Stomach (tissue), 9 donors: ENCODE results near the gene EPHB1. TPM values are rescaled to one million over a fixed set of nuclear protein-coding genes. Genes with fewer than 3 reads are reported as not detected.

Experiments used
- DNase-seq, 2 donors: peaks; one replicate each; pipeline versions ENCODE4 v3.0.0 to v3.0.0-alpha.2; 2013 to 2019
- H3K27ac ChIP-seq, 5 donors: fragments of 200-600 bp in 4 of 5; sonication (generic) in 4 of 5; one replicate each; pipeline ENCODE4 v1.5.1; 2013 to 2019; ENCODE audit warnings: mild to moderate bottlenecking in 1 of 5, moderate library complexity in 1 of 5
- H3K27me3 ChIP-seq, 3 donors: fragments of 200-600 bp; sonication (generic); one replicate each; pipeline ENCODE4 v1.5.1; 2017 to 2019; ENCODE audit warnings: mixed run types in 1 of 3
- H3K36me3 ChIP-seq, 4 donors: fragments of 200-600 bp; sonication (generic); 1 replicate in 3 of 4; 2 replicates in 1 of 4; pipeline ENCODE4 v1.5.1; 2016 to 2019
- H3K4me1 ChIP-seq, 4 donors: fragments of 200-600 bp; sonication (generic); one replicate each; pipeline ENCODE4 v1.5.1; 2016 to 2019
- H3K4me3 ChIP-seq, 4 donors: fragments of 200-600 bp; sonication (generic) in 3 of 4; one replicate each; pipeline ENCODE4 v1.5.1; 2016 to 2019; ENCODE audit warnings: mild to moderate bottlenecking in 1 of 4
- H3K9me3 ChIP-seq, 4 donors: fragments of 200-600 bp; sonication (generic); one replicate each; pipeline ENCODE4 v1.5.1; 2016 to 2019
- CTCF ChIP-seq, 7 experiments: fragments of 450-650 bp in 4 of 7; fragments of 200-600 bp in 3 of 7; sonication (generic) in 3 of 7; IDR thresholded peaks; one replicate each; pipeline ENCODE4 v1.5.1; 2016 to 2019; ENCODE audit warnings: antibody characterized with exemption in 7 of 7, control low read depth in 2 of 7, mild to moderate bottlenecking in 1 of 7
- EP300 ChIP-seq: sonication (generic); formaldehyde crosslinking; IDR thresholded peaks from one replicate; pipeline ENCODE4 v1.6.1; 2017; ENCODE audit warnings: antibody characterized with exemption
- POLR2A ChIP-seq, 4 donors: fragments of 450-650 bp; IDR thresholded peaks; one replicate each; pipeline ENCODE4 v1.6.1; 2016; ENCODE audit warnings: antibody characterized with exemption in 4 of 4, control low read depth in 2 of 4, mild to moderate bottlenecking in 1 of 4, moderate library complexity in 1 of 4
- POLR2AphosphoS5 ChIP-seq, 3 donors: sonication (generic); formaldehyde crosslinking; IDR thresholded peaks; one replicate each; pipeline ENCODE4 v1.6.1; 2016; ENCODE audit warnings: antibody characterized with exemption in 3 of 3
- WGBS, 5 donors: extraction: QIAGEN DNeasy Blood & Tissue Kit in 3 of 5; methylation state at CpG; one replicate each; pipeline versions ENCODE4 v1.1.5 to v1.1.7; 2013 to 2018; 5-methylcytosine and 5-hydroxymethylcytosine counted together
- intact Hi-C: fragments of 100-400 bp; cut with DNase I; formaldehyde crosslinking; loops from one replicate; pipeline ENCODE4 v1.15.1; 2023; ENCODE audit warnings: low total_unique reads
- polyA plus RNA-seq, 3 donors: library from polyadenylated mRNA; stranded (reverse); fragments of 200-250 nt; gene quantifications; one replicate each; pipeline ENCODE4 v1.2.3, GENCODE V29; 2013
- total RNA-seq, 5 donors: library from RNA; depleted of rRNA; stranded (reverse); fragments of >200 nt; gene quantifications; one replicate each; pipeline versions ENCODE4 v1.1.0 to v1.2.3, GENCODE V29; 2014 to 2016
- donor health status: healthy with polysubstance abuse.
- donor health status: Bipolar disorder and iron deficiency.
- donor health status: healthy.

Gene EPHB1
- total and polyA plus RNA-seq, 8 donors = 0.13 to 2.3 (median 1.0) TPM; not detected in 4

GRCh38 chr3:135091946-135092345 is 296.9 kb downstream of the EPHB1 start:
- no peak overlapping the region for H3K27ac ChIP-seq
- H3K27me3 ChIP-seq = no peaks in the 10 kb centered on the region
- TF ChIP-seq POLR2AphosphoS5 (IDR thresholded peaks at IDR 0.05) = no peak
- TF ChIP-seq POLR2A (IDR thresholded peaks at IDR 0.05) = no peak
- no peak for TF ChIP-seq EP300
- no peak for TF ChIP-seq CTCF (IDR thresholded peaks at IDR 0.05)
- intact Hi-C loops = no loop called here
- no peak overlapping the region for H3K4me3 ChIP-seq
- 72 to 88% (median 78%) methylated on average over 5 of the region's 5 CpGs for WGBS, 5 donors
- DNase-seq = no peak
- H3K36me3 ChIP-seq = no peaks in the 10 kb centered on the region
- H3K9me3 ChIP-seq = no peaks in the 10 kb centered on the region
- no peaks in the 10 kb centered on the region for H3K4me1 ChIP-seq

GRCh38 chr3:135093121-135093520 is 298.1 kb downstream of the EPHB1 start:
- TF ChIP-seq POLR2A (IDR thresholded peaks at IDR 0.05) = no peak
- no peak for TF ChIP-seq CTCF (IDR thresholded peaks at IDR 0.05)
- TF ChIP-seq EP300 = no peak
- TF ChIP-seq POLR2AphosphoS5 (IDR thresholded peaks at IDR 0.05) = no peak
- 86 to 93% (median 88%) methylated on average over 4 of the region's 4 CpGs for WGBS, 5 donors
- intact Hi-C loops = no loop called here

GRCh38 chr3:135097276-135097946 is 302.4 kb downstream of the EPHB1 start:
- Histone ChIP-seq H3K27ac (no peak overlapping the region), H3K27me3 (no peaks in the 10 kb centered on the region), H3K4me3 (no peak overlapping the region), H3K4me1 (no peaks in the 10 kb centered on the region), H3K9me3 (no peaks in the 10 kb centered on the region), H3K36me3 (no peaks in the 10 kb centered on the region)
- WGBS, 5 donors = 81 to 95% (median 86%) methylated on average over 4 to 5 of the region's 5 CpGs
- intact Hi-C loops = no loop called here
- DNase-seq = no peak
- TF ChIP-seq EP300 (no peak), POLR2A (IDR thresholded peaks at IDR 0.05) (no peak), POLR2AphosphoS5 (IDR thresholded peaks at IDR 0.05) (no peak), CTCF (IDR thresholded peaks at IDR 0.05) (no peak)

More at GRCh38 chr3:135093121-135093520, 298.1 kb downstream of the EPHB1 start:
- H3K4me1 ChIP-seq = no peaks in the 10 kb centered on the region
- H3K36me3 ChIP-seq = no peaks in the 10 kb centered on the region
- DNase-seq = no peak
- H3K4me3 ChIP-seq = no peak overlapping the region
- no peak overlapping the region for H3K27ac ChIP-seq
- H3K27me3 ChIP-seq = no peaks in the 10 kb centered on the region
- no peaks in the 10 kb centered on the region for H3K9me3 ChIP-seq

- Histone ChIP-seq H3K36me3 (no peaks in the 10 kb centered on the region), H3K9me3 (no peaks in the 10 kb centered on the region), H3K27me3 (no peaks in the 10 kb centered on the region), H3K27ac (no peak overlapping the region), H3K4me3 (no peak overlapping the region), H3K4me1 (no peaks in the 10 kb centered on the region)
- TF ChIP-seq POLR2AphosphoS5 (IDR thresholded peaks at IDR 0.05) = no peak
- no peak for TF ChIP-seq CTCF (IDR thresholded peaks at IDR 0.05)
- TF ChIP-seq EP300 = no peak
- TF ChIP-seq POLR2A (IDR thresholded peaks at IDR 0.05) = no peak
- no peak for DNase-seq
- 57 to 66% (median 65%) methylated on average over 5 of the region's 5 CpGs for WGBS, 5 donors
- intact Hi-C loops = no loop called here
Observed at GRCh38 chr3:135099734-135100355, 304.8 kb downstream of the EPHB1 start.
